ENCODE results near the gene CDC7.

Gene CDC7

DNA sequence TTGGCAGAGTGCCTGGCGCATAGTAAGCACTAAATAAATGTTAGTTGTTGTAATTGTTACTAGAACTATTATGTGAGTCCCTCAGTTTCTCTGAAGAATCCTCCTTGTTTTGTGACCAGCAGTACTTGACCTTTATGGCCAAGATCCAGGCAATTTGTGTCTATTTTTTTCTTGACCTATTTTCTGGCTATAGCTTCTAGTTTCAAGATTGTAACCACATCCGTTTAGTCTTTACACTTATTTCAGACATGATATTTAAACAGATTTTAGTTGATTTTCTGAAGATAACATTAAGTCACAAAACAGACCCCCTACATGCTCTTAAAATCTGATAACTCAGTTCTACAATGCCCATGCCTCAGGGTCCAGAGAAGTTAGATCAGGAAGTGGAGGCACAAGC lies 50.3 kb downstream of the CDC7 start:
- DNase-seq: no peak

GRCh38 chr1:91552091-91552490 lies 51.4 kb downstream of the CDC7 start:
- DNase-seq: no peak

DNA sequence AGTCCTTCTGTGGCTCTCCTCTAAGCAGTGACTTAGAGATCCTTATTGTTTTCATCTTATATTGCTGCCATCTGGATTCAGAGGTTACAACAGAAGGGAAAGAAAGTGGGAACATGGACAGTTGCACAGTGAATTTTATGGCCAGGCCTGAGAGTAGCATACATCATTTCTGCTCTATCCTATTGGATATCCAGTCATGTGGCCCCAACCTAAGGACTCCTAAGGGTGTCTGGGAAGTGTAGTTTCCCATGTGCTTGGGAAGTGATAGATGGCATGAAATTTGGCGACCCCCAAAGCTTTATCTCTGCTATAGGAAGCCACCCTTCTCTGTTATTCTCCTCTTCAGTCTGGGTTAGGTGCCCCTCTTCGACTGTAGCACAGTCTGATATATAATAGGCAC lies 51.9 kb downstream of the CDC7 start:
- DNase-seq: no peak

DNA sequence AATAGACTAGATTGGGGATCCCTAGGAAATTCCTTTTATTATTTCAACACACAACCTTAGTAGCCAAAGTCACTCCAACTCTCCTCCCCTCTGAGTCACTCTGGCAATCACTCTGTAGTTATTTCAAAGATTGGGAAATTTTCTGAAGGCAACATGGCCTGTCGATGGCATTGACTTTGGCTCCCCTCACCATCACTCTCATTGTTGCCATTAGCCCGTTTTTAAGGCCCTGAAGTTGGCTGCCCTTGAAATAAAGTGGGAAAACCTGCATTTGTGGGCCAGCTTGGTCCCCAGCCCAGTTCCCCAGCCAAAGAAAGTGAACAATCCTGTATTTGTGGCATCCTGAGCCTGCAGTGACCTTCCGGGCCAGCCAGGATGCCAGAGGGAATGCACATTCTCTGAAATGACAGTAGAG lies 52.5 kb downstream of the CDC7 start:
- no peak for DNase-seq

- no peak for DNase-seq
Observed at GRCh38 chr1:91555074-91555730, 54.6 kb downstream of the CDC7 start.

- DNase-seq: peak; percentile 47
Observed at GRCh38 chr1:91555821-91556531, 55.3 kb downstream of the CDC7 start.

DNA sequence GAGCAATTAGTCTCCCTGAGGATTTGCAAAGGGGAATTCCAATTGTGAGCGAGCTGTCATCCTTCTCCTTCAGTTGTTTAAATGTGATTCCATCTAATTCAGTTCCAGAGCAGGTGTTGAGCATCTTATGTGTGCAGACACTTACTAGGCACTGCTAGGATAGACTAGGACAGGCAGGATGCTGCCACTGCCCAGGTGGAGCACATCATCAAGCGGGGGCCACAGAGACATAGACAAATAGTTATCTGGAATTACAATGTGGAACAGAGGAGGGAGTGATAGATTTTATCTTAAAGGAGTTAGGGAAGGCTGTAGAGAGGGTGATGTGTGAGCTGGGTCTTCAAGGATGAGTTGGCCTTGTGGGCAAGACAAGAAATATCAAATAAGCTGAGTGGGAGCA lies 55.9 kb downstream of the CDC7 start:
- DNase-seq: no peak

GRCh38 chr1:91557039-91557690 lies 56.5 kb downstream of the CDC7 start:
- no peak for DNase-seq

GRCh38 chr1:91557826-91558225 lies 57.2 kb downstream of the CDC7 start:
- DNase-seq: no peak

DNA sequence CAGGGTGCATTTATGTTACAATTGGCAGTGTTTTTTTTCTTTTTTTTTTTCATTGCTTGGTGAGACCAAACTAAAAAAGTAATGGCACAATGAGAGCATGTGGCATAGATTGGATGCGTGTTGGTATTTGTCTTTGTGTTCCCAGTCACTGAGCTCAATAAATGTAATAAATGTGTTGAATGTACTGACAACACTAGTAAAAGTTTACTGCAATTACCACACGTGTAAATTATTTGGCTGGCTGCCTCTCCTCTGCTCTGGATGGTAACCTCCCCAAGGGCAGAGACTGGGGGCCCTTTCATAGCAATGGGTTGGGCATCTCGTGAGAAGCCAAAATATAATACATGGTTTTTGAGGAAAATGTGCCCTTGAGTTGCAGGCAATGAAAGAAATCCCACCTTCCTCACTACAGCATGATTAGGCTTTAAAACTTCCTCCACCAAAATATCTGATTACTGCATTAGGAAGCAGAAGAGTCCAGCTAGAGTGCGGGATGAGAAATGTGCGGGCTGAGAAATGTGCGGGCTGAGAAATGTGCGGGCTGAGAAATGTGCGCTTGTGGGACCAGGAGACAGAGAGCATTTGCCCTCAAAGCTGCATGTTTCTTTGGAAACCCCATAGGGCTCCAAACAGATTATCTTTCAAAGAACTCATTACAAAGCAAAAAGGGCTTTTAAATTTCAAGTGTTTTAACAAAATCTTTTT lies 58.5 kb downstream of the CDC7 start:
- no peak for DNase-seq

- DNase-seq: no peak
Observed at GRCh38 chr1:91559838-91560565, 59.4 kb downstream of the CDC7 start.

GRCh38 chr1:91564888-91565701 lies 64.4 kb downstream of the CDC7 start:
- no peak for DNase-seq

DNA sequence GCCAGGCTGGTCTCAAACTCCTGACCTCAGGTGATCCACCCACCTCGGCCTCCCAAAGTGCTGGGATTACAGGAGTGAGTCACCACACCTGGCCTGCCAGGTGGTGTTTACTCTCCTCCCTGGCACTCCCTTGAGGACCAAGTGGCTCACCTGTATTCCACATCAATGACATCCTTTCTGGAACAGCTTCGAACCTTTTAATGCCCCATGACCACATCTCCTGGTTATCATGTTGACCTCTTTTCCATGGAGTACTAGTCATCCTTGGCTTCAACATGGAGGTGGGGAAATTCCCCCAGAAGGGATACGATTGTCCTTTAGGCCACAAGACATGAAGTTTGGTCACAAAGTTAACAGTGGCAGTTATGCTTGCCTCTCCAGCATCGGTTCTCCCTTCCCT lies 66.9 kb downstream of the CDC7 start:
- DNase-seq: no peak

DNA sequence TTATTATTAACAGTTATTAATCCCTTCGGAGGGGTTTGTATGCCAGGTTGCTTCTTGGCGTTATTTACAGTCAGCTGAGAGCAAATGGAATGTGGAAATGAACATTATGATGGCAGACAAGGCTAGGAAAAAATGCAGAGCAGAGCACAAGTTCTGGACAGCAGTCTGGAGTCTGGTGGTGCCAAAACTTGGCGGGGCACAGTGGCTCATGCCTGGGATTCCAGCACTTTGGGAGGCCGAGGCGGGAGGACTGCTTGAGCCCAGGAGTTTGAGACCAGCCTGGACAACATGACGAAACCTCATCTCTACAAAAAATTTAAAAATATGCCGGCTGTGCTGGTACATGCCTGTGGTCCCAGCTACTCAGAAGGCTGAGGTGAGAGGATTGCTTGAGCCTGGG lies 67.6 kb downstream of the CDC7 start:
- DNase-seq: no peak

GRCh38 chr1:91569411-91570119 lies 68.9 kb downstream of the CDC7 start:
- DNase-seq: no peak

GRCh38 chr1:91570120-91570448 lies 69.4 kb downstream of the CDC7 start:
- DNase-seq: no peak

DNA sequence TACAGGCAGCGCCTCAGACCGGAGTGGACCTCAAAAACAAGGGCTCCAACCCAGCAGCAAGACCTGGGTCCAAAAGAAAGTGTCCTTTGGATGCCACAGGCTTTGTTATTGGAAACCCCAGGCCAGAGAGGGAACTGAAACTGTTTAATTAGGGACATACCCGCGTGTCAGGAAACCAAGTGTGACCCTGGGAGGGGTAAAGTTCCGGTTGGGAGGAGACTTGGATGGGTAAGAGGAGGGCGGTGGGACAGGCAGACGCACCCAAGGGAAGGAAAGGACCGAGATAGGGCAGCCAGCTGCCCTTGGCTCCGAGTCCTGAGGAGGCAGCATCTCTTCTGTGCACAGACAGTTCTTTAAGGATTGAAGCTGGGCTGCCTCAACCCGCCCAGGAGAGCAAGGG lies 71.4 kb downstream of the CDC7 start:
- no peak for DNase-seq

Data from activated CD8-positive, alpha-beta memory T cell treated with anti-CD3 and anti-CD28 coated beads, Interleukin-2, amount 50 U/mL, for 4 hours (primary cell).